Mammary epithelial cell (primary cell): ENCODE results near the gene ZNF630.
A peak's percentile ranks its signal among the peaks of the same experiment; 100 is the strongest.

Experiments used
- EZH2 ChIP-seq: IDR thresholded peaks from 2 replicates; pipeline ENCODE4 v1.6.1; 2012; ENCODE audit warnings: low read length, inconsistent platforms, borderline replicate concordance
- TF ChIP-seq, protein P1 (sequence below), 2 donors: IDR thresholded peaks in 1 of 2; conservative IDR thresholded peaks in 1 of 2; 2 replicates each; pipeline ENCODE4 v1.5.1; 2011 to 2012; ENCODE audit warnings: inconsistent platforms in 2 of 2, low read length in 2 of 2, mild to moderate bottlenecking in 2 of 2, control low read depth in 1 of 2, low read depth in 1 of 2; ENCODE audit not compliant: insufficient read depth in 1 of 2; ENCODE audit errors: extremely low read depth in 1 of 2

DNA sequence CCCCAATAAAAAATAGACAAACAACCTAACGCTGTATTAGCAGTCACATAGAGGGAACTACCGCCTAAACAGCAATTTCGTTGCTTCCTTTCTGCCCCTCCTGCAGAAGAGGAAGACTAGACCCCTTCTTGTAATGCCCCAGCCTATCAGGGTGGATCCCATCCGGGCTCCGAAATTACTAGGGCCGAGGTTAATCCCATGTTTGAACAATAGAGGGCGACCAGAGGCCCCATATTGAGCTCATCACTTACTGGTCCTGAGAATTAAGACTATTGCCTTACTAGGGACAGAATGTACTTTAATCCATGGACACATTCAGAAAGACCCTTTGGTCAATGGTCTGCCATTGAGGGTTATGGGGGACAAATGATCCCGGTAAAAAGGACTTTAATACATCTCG is 11.8 kb upstream of the ZNF630 start:
- TF ChIP-seq, protein P1, sequence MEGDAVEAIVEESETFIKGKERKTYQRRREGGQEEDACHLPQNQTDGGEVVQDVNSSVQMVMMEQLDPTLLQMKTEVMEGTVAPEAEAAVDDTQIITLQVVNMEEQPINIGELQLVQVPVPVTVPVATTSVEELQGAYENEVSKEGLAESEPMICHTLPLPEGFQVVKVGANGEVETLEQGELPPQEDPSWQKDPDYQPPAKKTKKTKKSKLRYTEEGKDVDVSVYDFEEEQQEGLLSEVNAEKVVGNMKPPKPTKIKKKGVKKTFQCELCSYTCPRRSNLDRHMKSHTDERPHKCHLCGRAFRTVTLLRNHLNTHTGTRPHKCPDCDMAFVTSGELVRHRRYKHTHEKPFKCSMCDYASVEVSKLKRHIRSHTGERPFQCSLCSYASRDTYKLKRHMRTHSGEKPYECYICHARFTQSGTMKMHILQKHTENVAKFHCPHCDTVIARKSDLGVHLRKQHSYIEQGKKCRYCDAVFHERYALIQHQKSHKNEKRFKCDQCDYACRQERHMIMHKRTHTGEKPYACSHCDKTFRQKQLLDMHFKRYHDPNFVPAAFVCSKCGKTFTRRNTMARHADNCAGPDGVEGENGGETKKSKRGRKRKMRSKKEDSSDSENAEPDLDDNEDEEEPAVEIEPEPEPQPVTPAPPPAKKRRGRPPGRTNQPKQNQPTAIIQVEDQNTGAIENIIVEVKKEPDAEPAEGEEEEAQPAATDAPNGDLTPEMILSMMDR (conservative IDR thresholded peaks at IDR 0.05 in 1 of 2, IDR thresholded peaks at IDR 0.05 in 1 of 2; ENCODE audit: extremely low read depth in 1 of 2, insufficient read depth in 1 of 2, low read depth in 1 of 2, low read length in 2 of 2), result peak; percentile 53 to 63
- no peak for TF ChIP-seq EZH2
